ENCODE measurements around the gene SDC3. TPM values are rescaled to one million over a fixed set of nuclear protein-coding genes. Genes with fewer than 3 reads are reported as not detected.

SDC3 gene
- total and polyA plus RNA-seq, 4 donors, result 3.3 to 27.5 (median 16.6) TPM

DNA sequence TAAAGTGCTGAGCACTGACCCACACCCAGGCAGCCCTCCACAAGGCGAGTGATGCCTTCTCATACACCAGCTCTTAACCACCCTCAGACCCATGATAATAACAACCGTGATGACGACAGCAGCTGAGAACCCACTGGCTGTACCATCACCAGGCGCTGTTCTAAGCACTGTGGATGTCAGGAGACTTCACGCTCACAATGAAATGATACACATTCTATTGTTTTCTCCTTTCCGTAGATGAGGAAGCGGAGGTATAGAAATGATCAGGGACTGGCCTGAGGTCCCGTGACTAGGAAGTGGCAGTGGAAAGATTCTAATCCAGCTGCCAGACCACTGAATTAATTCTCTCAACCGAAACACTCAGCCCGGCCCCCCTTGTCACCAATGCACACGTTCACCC lies 32.6 kb downstream of the SDC3 start:
- Histone ChIP-seq H3K9me3 (ENCODE audit: control insufficient read depth in 4 of 4, low read length in 3 of 4) (peaks cover 0 to 3% (median 0%) of the 10 kb centered on the region in 4 donors), H3K4me1 (ENCODE audit: control insufficient read depth in 4 of 4, insufficient read depth in 4 of 4, low read length in 3 of 4) (peaks cover 0 to 9% (median 0%) of the 10 kb centered on the region in 4 donors), H3K36me3 (ENCODE audit: control insufficient read depth in 4 of 4, insufficient read depth in 3 of 4, low read depth in 1 of 4, low read length in 3 of 4) (no peaks in the 10 kb centered on the region), H3K9ac (ENCODE audit: low read depth in 1 of 2, low read length in 2 of 2) (no peak overlapping the region), H3K27ac (ENCODE audit: low read depth in 1 of 2, low read length in 2 of 2) (no peak overlapping the region), H3K4me3 (ENCODE audit: low read depth in 1 of 3, low read length in 3 of 3) (no peak overlapping the region), H3K27me3 (ENCODE audit: control insufficient read depth in 4 of 4, insufficient read depth in 4 of 4, low read length in 3 of 4) (no peaks in the 10 kb centered on the region)
- TF ChIP-seq, protein P1, sequence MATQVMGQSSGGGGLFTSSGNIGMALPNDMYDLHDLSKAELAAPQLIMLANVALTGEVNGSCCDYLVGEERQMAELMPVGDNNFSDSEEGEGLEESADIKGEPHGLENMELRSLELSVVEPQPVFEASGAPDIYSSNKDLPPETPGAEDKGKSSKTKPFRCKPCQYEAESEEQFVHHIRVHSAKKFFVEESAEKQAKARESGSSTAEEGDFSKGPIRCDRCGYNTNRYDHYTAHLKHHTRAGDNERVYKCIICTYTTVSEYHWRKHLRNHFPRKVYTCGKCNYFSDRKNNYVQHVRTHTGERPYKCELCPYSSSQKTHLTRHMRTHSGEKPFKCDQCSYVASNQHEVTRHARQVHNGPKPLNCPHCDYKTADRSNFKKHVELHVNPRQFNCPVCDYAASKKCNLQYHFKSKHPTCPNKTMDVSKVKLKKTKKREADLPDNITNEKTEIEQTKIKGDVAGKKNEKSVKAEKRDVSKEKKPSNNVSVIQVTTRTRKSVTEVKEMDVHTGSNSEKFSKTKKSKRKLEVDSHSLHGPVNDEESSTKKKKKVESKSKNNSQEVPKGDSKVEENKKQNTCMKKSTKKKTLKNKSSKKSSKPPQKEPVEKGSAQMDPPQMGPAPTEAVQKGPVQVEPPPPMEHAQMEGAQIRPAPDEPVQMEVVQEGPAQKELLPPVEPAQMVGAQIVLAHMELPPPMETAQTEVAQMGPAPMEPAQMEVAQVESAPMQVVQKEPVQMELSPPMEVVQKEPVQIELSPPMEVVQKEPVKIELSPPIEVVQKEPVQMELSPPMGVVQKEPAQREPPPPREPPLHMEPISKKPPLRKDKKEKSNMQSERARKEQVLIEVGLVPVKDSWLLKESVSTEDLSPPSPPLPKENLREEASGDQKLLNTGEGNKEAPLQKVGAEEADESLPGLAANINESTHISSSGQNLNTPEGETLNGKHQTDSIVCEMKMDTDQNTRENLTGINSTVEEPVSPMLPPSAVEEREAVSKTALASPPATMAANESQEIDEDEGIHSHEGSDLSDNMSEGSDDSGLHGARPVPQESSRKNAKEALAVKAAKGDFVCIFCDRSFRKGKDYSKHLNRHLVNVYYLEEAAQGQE (IDR thresholded peaks at IDR 0.05), result no peak
- TF ChIP-seq YY1 (IDR thresholded peaks at IDR 0.05) (no peak), NR2F2 (IDR thresholded peaks at IDR 0.05) (no peak), TAF1 (conservative IDR thresholded peaks at IDR 0.05) (no peak), RAD21 (IDR thresholded peaks at IDR 0.05) (no peak), SP1 (IDR thresholded peaks at IDR 0.05) (no peak), RXRA (IDR thresholded peaks at IDR 0.05) (no peak), EGR1 (IDR thresholded peaks at IDR 0.05; ENCODE audit: low read depth in 2 of 2) (no peak), HNF4G (IDR thresholded peaks at IDR 0.05) (no peak), HNF4A (conservative IDR thresholded peaks at IDR 0.05) (no peak)
- TF ChIP-seq, protein P2, sequence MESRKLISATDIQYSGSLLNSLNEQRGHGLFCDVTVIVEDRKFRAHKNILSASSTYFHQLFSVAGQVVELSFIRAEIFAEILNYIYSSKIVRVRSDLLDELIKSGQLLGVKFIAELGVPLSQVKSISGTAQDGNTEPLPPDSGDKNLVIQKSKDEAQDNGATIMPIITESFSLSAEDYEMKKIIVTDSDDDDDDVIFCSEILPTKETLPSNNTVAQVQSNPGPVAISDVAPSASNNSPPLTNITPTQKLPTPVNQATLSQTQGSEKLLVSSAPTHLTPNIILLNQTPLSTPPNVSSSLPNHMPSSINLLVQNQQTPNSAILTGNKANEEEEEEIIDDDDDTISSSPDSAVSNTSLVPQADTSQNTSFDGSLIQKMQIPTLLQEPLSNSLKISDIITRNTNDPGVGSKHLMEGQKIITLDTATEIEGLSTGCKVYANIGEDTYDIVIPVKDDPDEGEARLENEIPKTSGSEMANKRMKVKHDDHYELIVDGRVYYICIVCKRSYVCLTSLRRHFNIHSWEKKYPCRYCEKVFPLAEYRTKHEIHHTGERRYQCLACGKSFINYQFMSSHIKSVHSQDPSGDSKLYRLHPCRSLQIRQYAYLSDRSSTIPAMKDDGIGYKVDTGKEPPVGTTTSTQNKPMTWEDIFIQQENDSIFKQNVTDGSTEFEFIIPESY (IDR thresholded peaks at IDR 0.05), result no peak
- TF ChIP-seq, protein P3, sequence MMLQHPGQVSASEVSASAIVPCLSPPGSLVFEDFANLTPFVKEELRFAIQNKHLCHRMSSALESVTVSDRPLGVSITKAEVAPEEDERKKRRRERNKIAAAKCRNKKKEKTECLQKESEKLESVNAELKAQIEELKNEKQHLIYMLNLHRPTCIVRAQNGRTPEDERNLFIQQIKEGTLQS (IDR thresholded peaks at IDR 0.05), result no peak
- TF ChIP-seq, protein P4, sequence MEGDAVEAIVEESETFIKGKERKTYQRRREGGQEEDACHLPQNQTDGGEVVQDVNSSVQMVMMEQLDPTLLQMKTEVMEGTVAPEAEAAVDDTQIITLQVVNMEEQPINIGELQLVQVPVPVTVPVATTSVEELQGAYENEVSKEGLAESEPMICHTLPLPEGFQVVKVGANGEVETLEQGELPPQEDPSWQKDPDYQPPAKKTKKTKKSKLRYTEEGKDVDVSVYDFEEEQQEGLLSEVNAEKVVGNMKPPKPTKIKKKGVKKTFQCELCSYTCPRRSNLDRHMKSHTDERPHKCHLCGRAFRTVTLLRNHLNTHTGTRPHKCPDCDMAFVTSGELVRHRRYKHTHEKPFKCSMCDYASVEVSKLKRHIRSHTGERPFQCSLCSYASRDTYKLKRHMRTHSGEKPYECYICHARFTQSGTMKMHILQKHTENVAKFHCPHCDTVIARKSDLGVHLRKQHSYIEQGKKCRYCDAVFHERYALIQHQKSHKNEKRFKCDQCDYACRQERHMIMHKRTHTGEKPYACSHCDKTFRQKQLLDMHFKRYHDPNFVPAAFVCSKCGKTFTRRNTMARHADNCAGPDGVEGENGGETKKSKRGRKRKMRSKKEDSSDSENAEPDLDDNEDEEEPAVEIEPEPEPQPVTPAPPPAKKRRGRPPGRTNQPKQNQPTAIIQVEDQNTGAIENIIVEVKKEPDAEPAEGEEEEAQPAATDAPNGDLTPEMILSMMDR (IDR thresholded peaks at IDR 0.05; ENCODE audit: low read depth, low read length, missing input control), result no peak
- TF ChIP-seq, protein P5, sequence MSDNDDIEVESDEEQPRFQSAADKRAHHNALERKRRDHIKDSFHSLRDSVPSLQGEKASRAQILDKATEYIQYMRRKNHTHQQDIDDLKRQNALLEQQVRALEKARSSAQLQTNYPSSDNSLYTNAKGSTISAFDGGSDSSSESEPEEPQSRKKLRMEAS (IDR thresholded peaks at IDR 0.05), result no peak
- no peak for DNase-seq (ENCODE audit: low spot score)
- 91% methylated on average over 11 of the region's 11 CpGs for WGBS

DNA sequence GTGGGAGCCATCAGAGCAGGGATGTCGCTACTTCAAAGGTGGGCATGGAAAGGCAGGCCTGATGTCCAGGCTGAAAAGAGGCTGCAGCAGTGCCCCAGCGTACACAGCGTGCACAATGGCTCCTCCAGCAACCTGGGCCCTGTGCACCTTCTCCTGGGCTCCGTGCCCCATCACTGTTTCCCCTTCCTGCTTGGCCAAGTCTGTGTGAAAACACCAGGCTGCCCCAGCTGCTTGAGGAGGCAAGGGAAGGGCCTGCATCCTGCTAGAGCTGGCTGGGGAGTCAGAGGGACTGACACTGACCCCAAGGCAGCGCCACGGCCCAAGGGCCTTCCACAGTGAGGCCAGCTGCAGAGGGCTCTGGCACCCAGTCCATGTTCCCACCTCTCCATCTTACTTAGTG lies 33.4 kb downstream of the SDC3 start:
- H3K9ac ChIP-seq (ENCODE audit: low read depth in 1 of 2, low read length in 2 of 2), result no peak overlapping the region
- WGBS, result 92% methylated on average over 6 of the region's 6 CpGs
- no peaks in the 10 kb centered on the region for H3K27me3 ChIP-seq (ENCODE audit: control insufficient read depth in 4 of 4, insufficient read depth in 4 of 4, low read length in 3 of 4)
- H3K9me3 ChIP-seq (ENCODE audit: control insufficient read depth in 4 of 4, low read length in 3 of 4), result peaks cover 0 to 3% (median 0%) of the 10 kb centered on the region in 4 donors
- no peaks in the 10 kb centered on the region for H3K36me3 ChIP-seq (ENCODE audit: control insufficient read depth in 4 of 4, insufficient read depth in 3 of 4, low read depth in 1 of 4, low read length in 3 of 4)
- H3K4me1 ChIP-seq (ENCODE audit: control insufficient read depth in 4 of 4, insufficient read depth in 4 of 4, low read length in 3 of 4), result peaks cover 0 to 9% (median 0%) of the 10 kb centered on the region in 4 donors
- no peak overlapping the region for H3K4me3 ChIP-seq (ENCODE audit: low read depth in 1 of 3, low read length in 3 of 3)
- DNase-seq (ENCODE audit: low spot score), result no peak
- no peak overlapping the region for H3K27ac ChIP-seq (ENCODE audit: low read depth in 1 of 2, low read length in 2 of 2)
- TF ChIP-seq TAF1 (conservative IDR thresholded peaks at IDR 0.05), result no peak
- TF ChIP-seq, protein P1 (IDR thresholded peaks at IDR 0.05), result no peak

Measured in liver (tissue), 9 donors.